ENCODE measurements around the gene SP100.

The SP100 gene

DNA sequence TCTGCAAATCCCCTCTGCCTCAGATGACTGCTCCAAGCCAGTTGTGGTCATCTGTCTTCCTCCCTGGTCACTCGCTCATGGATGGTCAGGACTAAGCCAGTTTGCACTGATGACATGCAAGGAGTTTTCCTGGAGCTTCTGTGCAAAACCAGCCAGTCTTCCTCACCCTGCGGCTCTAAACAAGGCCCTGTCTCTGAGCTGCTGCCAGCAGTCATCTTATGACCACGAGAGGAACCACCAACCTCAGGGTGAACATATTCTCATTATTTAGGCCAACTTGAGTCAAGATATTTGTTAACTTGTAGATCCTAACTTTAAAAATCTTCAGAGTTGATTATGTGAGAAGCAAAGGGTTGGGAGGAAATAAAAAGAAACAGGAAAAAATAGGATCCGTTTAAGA is 176.8 kb downstream of the SP100 start:
- Histone ChIP-seq H3K4me1 (ENCODE audit: control insufficient read depth, insufficient read depth, low read length) (no peaks in the 10 kb centered on the region), H3K9ac (ENCODE audit: low read depth, low read length) (no peak overlapping the region), H3K4me3 (ENCODE audit: low read depth, low read length) (no peak overlapping the region), H3K9me3 (ENCODE audit: control insufficient read depth, insufficient read depth, low read length) (no peaks in the 10 kb centered on the region), H3K36me3 (ENCODE audit: control insufficient read depth, insufficient read depth, low read length) (no peaks in the 10 kb centered on the region), H3K27me3 (ENCODE audit: control insufficient read depth, insufficient read depth, low read length) (no peaks in the 10 kb centered on the region)

All from iPS-15b (cell line).